GM19328 (cell line): ENCODE results near the gene RAB20.
"Not testable (repeated sequence)": the region's sequence is repeated elsewhere in the genome, so short reads cannot be mapped to it uniquely, and the experiment has no call there.

Experiments used
- ATAC-seq: cut with Tn5 transposase; IDR thresholded peaks from one replicate; pipeline ENCODE4 v1.9.1; 2021; ENCODE audit warnings: mild to moderate bottlenecking, moderate library complexity; ENCODE audit not compliant: unreplicated experiment

Gene RAB20

GRCh38 chr13:110512198-110512740 lies 49.3 kb downstream of the RAB20 start:
- ATAC-seq, result no peak

- ATAC-seq, result no peak
Observed at GRCh38 chr13:110511509-110512181, 49.9 kb downstream of the RAB20 start.

- ATAC-seq, result peak; percentile 44
Observed at GRCh38 chr13:110509971-110510786, 51.3 kb downstream of the RAB20 start.

DNA sequence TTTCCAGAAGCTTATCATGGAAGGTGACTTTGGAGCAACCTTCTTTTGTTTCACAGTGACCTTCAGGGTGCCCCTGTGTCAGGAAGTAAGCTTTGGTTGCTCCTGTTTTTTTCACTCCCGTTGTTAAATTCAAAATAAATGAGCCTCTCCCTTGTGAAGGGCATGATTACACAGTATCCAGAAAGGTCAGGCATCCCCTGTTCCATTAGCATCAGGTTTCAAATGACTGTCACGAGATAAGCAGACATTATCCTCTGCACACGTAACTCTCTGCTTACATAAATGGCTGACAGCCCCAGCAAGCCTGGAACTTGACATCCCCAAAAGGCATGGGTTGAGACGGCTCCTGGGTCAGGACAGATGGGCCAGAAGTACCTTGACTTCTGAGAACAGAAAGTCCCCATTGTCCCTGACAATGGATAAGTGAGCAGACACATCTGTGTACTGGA lies 52.0 kb downstream of the RAB20 start:
- no peak for ATAC-seq

- ATAC-seq, result no peak
Observed at GRCh38 chr13:110507678-110508381, 53.7 kb downstream of the RAB20 start.

DNA sequence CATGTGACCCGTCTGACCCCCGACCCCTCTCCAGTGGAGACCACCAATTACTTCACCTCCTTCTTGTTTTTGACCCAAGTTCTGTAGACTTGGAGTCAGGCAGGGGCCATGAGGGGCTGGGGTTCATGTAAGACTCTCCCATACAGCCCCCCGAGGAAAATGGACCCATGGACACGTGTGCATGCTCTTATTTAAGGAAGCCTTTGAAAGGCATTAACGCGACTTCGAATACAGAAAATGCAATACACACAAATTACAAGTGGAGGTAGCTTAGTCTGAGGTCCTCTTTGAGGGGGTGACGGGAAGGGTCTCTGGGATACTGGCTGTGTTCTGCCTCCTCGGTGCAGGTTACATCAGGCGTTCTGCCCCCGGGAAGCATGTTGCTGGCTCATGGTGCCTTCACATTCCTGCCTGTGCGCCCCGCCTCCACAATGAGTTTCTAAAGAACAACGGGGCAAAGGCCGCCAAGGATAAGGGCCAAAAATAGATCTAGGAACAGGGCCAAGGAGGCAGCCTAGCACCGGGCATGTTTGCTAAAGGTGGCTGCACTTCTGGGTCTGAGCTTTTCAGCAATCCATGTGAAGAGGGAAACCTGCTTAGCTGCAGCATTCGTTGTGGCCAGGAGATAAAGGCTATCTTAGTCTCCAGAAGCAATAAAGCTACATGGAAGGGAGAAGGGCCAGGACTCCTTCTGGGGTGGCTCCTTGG lies 54.5 kb downstream of the RAB20 start:
- ATAC-seq, result no peak

DNA sequence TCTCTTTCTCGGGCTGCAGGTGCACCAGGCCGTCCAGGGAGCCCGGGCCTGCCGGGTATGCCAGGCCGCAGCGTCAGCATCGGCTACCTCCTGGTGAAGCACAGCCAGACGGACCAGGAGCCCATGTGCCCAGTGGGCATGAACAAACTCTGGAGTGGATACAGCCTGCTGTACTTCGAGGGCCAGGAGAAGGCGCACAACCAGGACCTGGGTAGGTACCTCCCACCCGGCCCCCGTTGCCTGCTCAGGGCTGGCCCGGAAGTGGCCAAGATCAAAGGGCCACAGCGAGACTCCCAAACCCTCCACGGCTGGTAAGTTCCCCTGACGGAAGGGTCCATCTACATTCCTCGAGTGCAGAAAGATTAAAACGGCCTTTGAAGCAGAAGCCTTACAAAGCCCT lies 55.1 kb downstream of the RAB20 start:
- no peak for ATAC-seq

- no peak for ATAC-seq
Observed at GRCh38 chr13:110505594-110505993, 55.9 kb downstream of the RAB20 start.

GRCh38 chr13:110503979-110504499 lies 57.5 kb downstream of the RAB20 start:
- ATAC-seq, result no peak

DNA sequence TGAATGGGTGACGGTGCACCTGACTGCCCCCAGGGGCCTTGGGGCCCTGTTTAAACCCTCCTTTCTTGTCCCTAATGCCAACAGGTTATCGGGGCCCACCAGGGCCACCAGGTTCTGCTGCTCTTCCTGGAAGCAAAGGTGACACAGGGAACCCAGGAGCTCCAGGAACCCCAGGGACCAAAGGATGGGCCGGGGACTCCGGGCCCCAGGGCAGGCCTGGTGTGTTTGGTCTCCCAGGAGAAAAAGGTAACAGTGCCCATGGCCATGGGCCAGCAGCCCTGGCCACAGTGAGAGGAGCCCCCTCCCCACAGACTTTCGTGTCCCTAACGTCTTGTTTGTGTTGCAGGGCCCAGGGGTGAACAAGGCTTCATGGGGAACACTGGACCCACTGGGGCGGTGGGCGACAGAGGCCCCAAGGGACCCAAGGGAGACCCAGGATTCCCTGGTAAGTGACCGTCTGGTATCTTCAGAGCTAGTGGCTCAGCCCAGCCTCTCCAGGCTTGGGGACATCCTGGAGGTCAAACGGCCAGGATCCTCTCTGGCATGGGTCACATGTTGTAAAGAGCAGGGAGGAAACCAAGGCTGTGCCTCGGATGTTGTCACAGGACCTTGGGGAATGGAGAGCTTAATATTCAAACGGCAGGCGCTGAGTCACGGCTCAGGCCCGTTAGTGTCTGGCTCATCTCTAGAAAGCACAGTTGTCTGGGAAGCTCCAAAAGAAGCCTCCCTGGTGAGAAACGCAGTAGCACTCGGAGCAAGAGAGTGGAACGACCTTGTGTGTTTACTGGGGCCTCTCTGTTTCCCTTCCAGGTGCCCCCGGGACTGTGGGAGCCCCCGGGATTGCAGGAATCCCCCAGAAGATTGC lies 58.3 kb downstream of the RAB20 start:
- no peak for ATAC-seq

DNA sequence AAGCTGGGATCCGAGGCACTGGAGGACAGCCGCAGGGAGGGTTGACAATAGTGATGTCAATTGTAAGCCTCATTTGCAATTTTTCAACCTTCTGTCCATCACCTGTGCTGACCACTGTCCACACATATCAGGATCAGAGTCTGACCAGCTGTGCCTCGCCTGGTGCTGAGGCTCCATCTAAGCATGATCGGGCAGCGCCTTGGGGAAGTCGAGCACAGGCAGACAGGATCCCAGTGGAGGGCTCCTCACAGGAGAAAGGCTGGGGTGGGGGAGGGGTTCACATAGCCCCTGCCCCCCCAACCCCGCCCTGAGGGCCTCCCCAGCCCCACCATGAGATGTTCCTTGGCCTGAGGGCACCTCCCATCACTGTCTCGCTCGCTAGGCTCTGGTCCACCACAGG lies 60.3 kb downstream of the RAB20 start:
- no peak for ATAC-seq

DNA sequence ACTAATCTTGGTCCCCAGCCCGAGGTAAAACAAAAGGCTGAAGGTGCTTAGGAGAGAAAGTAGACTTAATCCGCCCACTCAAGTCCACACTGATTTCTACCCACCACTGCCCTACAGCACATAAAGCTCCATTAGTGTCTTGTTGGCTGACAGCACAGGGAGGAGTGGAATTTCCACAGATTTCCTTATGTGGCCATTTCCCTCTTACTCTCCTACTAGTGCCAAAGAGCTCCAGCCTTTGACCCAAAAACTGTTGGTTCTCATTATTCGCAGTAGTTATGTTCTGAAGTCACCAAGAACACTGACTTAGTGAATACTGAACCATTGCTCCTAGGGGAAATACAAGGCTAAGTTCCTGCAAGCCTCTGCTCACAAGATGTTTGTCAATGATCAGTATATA lies 61.2 kb downstream of the RAB20 start:
- ATAC-seq, result no peak

DNA sequence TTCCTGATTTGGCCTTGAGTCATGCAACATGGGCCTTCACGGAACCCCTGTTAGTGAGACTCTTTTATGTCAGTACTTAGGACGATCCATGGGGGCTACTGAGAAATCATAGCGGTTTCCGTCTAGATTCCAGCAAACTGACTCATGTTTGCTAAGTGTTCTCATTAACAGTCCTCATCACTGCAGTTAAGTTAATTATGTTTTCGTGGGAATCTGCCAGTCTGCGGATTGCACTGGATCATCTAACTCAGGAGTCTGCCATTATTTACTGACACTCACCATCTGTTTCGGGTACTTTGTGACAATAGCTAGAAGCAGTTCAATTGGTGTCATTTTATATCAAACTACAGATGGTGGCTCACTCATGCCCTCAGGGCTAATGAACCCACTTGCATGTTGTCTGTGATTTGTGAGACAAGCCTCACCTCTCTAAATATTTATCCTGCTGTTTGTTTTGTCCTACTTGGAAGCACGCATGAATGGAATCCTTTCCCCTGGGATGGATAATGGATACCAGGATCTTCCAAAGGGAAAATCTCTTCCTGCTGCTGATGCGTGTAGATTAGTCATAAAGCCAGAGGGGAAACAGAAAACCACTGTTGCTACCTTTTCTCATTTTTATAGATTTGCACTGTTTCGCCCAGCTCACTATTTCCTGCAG lies 61.8 kb downstream of the RAB20 start:
- no peak for ATAC-seq

GRCh38 chr13:110498765-110499164 lies 62.8 kb downstream of the RAB20 start:
- no peak for ATAC-seq

DNA sequence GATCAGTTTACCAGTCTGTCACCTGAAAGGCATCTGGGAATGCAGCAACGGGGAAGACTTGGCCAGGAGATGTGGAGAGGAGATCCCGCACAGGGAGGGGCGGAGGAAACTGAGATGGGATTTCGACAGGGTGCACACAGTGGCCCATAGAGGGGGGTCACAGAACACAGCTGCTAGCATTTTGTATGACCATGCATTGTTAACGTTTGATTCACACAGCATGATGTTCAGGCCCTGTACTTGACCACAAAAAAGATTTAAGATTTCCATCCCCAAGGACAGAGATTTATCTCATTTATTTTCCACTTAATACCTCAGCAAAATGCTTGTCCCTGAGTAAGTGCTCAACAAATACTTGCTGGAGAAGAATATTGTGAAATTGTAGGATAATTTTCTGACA lies 63.2 kb downstream of the RAB20 start:
- ATAC-seq, result no peak

DNA sequence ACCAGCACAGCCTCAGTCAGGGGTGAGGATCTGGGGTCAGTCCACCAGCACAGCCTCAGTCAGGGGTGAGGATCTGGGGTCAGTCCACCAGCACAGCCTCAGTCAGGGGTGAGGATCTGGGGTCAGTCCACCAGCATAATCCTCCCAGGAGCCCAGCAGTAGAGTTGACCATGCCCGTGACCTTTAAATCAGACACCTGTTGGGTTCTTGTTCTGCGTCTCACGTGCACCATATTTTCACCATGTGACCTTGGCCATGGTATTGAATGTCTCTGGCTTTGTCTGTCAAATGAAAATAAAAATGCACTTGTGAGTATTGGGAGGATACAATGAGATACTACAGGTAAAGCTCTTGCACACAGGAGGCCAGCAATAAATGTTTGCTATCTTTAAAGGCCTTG lies 63.6 kb downstream of the RAB20 start:
- ATAC-seq, result not testable (repeated sequence)

- no peak for ATAC-seq
Observed at GRCh38 chr13:110497003-110497402, 64.5 kb downstream of the RAB20 start.

GRCh38 chr13:110496281-110496680 lies 65.2 kb downstream of the RAB20 start:
- ATAC-seq, result no peak

DNA sequence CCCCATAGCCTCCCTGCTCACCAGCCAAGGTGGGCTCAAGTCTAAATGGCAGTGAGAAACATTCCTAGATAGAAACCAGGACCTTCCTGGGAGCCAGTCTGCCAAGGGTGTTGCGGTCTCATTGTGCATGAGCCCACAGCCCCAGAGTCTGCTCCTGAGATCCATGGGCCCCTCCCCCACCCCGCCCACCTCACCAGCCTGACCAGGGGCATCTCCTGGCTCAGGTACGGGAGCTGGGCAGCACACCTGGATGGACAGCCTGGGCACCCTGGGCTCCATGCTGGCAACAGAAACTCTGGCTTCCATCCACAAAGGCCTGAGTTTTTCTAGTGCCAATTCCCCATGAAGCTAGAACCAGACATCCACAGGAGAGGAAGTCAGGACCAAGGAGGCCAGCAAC lies 65.6 kb downstream of the RAB20 start:
- no peak for ATAC-seq
